OCI-LY7 (cell line): ENCODE results near the gene USE1.

Source experiments
- EZH2phosphoT487 ChIP-seq: fragments of 200-600 bp; sonication (generic); IDR thresholded peaks from 2 replicates; pipeline ENCODE4 v1.6.1; 2018; ENCODE audit warnings: low read depth, borderline replicate concordance, mild to moderate bottlenecking, mixed run types, antibody characterized with exemption, low read length, moderate library complexity, mixed read lengths
- TF ChIP-seq, protein P1 (sequence below): fragments of 200-600 bp; sonication (generic); conservative IDR thresholded peaks from 2 replicates; pipeline ENCODE4 v1.5.1; 2014; ENCODE audit warnings: mild to moderate bottlenecking, antibody characterized with exemption, low read length, moderate library complexity, mixed read lengths

DNA sequence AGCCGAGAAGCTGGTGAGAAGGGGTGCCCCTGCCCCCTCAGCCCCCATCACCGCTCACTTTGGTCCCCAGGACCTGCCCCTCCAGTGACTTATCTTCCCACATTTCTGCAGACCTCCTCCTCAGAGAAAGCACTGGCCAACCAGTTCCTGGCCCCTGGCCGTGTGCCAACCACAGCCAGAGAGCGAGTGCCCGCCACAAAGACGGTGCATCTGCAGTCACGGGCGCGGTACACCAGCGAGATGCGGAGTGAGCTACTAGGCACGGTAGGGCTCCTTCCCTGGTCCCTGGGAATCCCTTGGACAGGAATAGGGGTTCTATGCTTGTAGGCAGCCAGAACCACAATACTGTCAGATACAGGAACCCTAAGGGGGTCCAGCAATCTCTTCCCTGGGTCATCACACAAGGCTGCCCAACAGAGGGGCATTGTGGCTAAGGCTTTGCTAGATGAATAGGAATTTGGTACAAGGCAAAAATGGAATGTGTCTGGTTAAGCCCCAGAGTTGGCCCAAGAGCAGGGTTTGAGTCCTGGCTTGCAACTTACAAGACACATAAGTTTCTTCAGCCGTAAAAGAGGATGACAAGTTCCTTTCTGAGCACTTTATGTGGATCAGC is 1.0 kb downstream of the USE1 start:
- TF ChIP-seq, protein P1, sequence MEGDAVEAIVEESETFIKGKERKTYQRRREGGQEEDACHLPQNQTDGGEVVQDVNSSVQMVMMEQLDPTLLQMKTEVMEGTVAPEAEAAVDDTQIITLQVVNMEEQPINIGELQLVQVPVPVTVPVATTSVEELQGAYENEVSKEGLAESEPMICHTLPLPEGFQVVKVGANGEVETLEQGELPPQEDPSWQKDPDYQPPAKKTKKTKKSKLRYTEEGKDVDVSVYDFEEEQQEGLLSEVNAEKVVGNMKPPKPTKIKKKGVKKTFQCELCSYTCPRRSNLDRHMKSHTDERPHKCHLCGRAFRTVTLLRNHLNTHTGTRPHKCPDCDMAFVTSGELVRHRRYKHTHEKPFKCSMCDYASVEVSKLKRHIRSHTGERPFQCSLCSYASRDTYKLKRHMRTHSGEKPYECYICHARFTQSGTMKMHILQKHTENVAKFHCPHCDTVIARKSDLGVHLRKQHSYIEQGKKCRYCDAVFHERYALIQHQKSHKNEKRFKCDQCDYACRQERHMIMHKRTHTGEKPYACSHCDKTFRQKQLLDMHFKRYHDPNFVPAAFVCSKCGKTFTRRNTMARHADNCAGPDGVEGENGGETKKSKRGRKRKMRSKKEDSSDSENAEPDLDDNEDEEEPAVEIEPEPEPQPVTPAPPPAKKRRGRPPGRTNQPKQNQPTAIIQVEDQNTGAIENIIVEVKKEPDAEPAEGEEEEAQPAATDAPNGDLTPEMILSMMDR, result no peak
- no peak for TF ChIP-seq EZH2phosphoT487
